ENCODE data around the gene BCLAF3. TPM values are rescaled to one million over a fixed set of nuclear protein-coding genes. Genes with fewer than 3 reads are reported as not detected.

BCLAF3 gene
- total and polyA plus RNA-seq, 4 donors, result 0.76 to 3.2 (median 1.4) TPM

GRCh38 chrX:20011608-20012007 lies 20.7 kb upstream of the BCLAF3 start (continued):
- TF ChIP-seq ZBTB33 (IDR thresholded peaks at IDR 0.05) (no peak), MAX (IDR thresholded peaks at IDR 0.05) (no peak), GABPA (IDR thresholded peaks at IDR 0.05 in 1 of 2, conservative IDR thresholded peaks at IDR 0.05 in 1 of 2) (no peak)

GRCh38 chrX:20007962-20008622 lies 17.2 kb upstream of the BCLAF3 start:
- TF ChIP-seq ATF3 (IDR thresholded peaks at IDR 0.05) (no peak), GABPA (IDR thresholded peaks at IDR 0.05 in 1 of 2, conservative IDR thresholded peaks at IDR 0.05 in 1 of 2) (no peak), MAX (IDR thresholded peaks at IDR 0.05) (no peak), EGR1 (IDR thresholded peaks at IDR 0.05; ENCODE audit: low read depth in 2 of 2) (no peak), FOXA2 (IDR thresholded peaks at IDR 0.05) (no peak), ZBTB33 (IDR thresholded peaks at IDR 0.05) (no peak), SP1 (IDR thresholded peaks at IDR 0.05) (no peak), YY1 (IDR thresholded peaks at IDR 0.05) (no peak), FOXA1 (IDR thresholded peaks at IDR 0.05) (no peak), JUND (IDR thresholded peaks at IDR 0.05) (no peak), NR2F2 (IDR thresholded peaks at IDR 0.05) (no peak), HNF4A (conservative IDR thresholded peaks at IDR 0.05) (no peak), REST (IDR thresholded peaks at IDR 0.05) (no peak), TAF1 (conservative IDR thresholded peaks at IDR 0.05) (no peak), RXRA (IDR thresholded peaks at IDR 0.05) (no peak), CTCF (IDR thresholded peaks at IDR 0.05; ENCODE audit: low read depth, low read length, missing input control) (no peak), HNF4G (IDR thresholded peaks at IDR 0.05) (no peak)
- H3K27me3 ChIP-seq (ENCODE audit: control insufficient read depth in 4 of 4, insufficient read depth in 4 of 4, low read length in 3 of 4), result peaks cover 0 to 2% (median 0%) of the 10 kb centered on the region in 4 donors
- no peak overlapping the region for H3K9ac ChIP-seq (ENCODE audit: low read depth in 1 of 2, low read length in 2 of 2)
- no peak for DNase-seq (ENCODE audit: low spot score)
- H3K36me3 ChIP-seq (ENCODE audit: control insufficient read depth in 4 of 4, insufficient read depth in 3 of 4, low read depth in 1 of 4, low read length in 3 of 4), result no peaks in the 10 kb centered on the region
- H3K9me3 ChIP-seq (ENCODE audit: control insufficient read depth in 4 of 4, low read length in 3 of 4), result peaks cover 0 to 3% (median 0%) of the 10 kb centered on the region in 4 donors
- no peak overlapping the region for H3K27ac ChIP-seq (ENCODE audit: low read depth in 1 of 2, low read length in 2 of 2)
- H3K4me3 ChIP-seq (ENCODE audit: low read depth in 1 of 3, low read length in 3 of 3), result no peak overlapping the region
- no peaks in the 10 kb centered on the region for H3K4me1 ChIP-seq (ENCODE audit: control insufficient read depth in 4 of 4, insufficient read depth in 4 of 4, low read length in 3 of 4)
- 85% methylated on average over 7 of the region's 7 CpGs for WGBS

Measured in liver (tissue), 9 donors.